Right lobe of liver (tissue), 6 donors: ENCODE measurements around the gene ING5. TPM values are rescaled to one million over a fixed set of nuclear protein-coding genes. Genes with fewer than 3 reads are reported as not detected.
"Not testable (repeated sequence)": the region's sequence is repeated elsewhere in the genome, so short reads cannot be mapped to it uniquely, and the experiment has no call there.

Experiments used
- ATAC-seq, 4 donors: fragments of 200-7000 bp; cut with Tn5 transposase; one replicate each; pipeline ENCODE4 v1.9.1; 2020; ENCODE audit warnings: mild to moderate bottlenecking in 4 of 4, moderate library complexity in 4 of 4
- DNase-seq, 3 donors: peaks; one replicate each; pipeline ENCODE4 v3.0.0-alpha.2; 2020
- H3K27ac ChIP-seq, 3 donors: fragments of 200-600 bp; one replicate each; pipeline ENCODE4 v1.8.0; 2022
- H3K27me3 ChIP-seq, 2 donors: fragments of 200-600 bp; one replicate each; pipeline ENCODE4 v1.8.0; 2022
- H3K36me3 ChIP-seq, 4 donors: fragments of 200-600 bp; sonication (generic) in 1 of 4; one replicate each; pipeline versions ENCODE4 v1.5.1 to v1.8.0; 2017 to 2022; ENCODE audit warnings: control low read depth in 1 of 4
- H3K4me1 ChIP-seq, 4 donors: fragments of 200-600 bp; sonication (generic) in 1 of 4; one replicate each; pipeline versions ENCODE4 v1.5.1 to v1.8.0; 2017 to 2022; ENCODE audit warnings: control low read depth in 1 of 4
- H3K4me3 ChIP-seq, 3 donors: fragments of 200-600 bp; one replicate each; pipeline ENCODE4 v1.8.0; 2022
- H3K9me3 ChIP-seq, 4 donors: fragments of 200-600 bp; sonication (generic) in 1 of 4; one replicate each; pipeline versions ENCODE4 v1.5.1 to v1.8.0; 2017 to 2022; ENCODE audit warnings: control low read depth in 1 of 4
- CTCF ChIP-seq, 4 donors: fragments of 200-600 bp in 3 of 4; fragments of 450-650 bp in 1 of 4; IDR thresholded peaks; one replicate each; pipeline versions ENCODE4 v1.5.1 to v1.8.0; 2016 to 2022; ENCODE audit warnings: antibody characterized with exemption in 4 of 4, mild to moderate bottlenecking in 2 of 4
- POLR2A ChIP-seq: fragments of 450-650 bp; IDR thresholded peaks from one replicate; pipeline ENCODE4 v1.6.1; 2017; ENCODE audit warnings: antibody characterized with exemption, mild to moderate bottlenecking
- WGBS: methylation state at CpG from one replicate; pipeline ENCODE4 v1.1.6; 2018; ENCODE audit warnings: low coverage, low lambda C conversion rate; ENCODE audit not compliant: insufficient coverage; ENCODE audit errors: missing lambda C conversion rate; 5-methylcytosine and 5-hydroxymethylcytosine counted together
- intact Hi-C, 2 donors: fragments of 100-400 bp; cut with DNase I; formaldehyde crosslinking; loops; one replicate each; pipeline versions ENCODE4 v1.11.2 to v1.14.1; 2022
- total RNA-seq, 6 experiments: library from RNA; depleted of rRNA in 2 of 6; stranded (reverse); fragments of >200 nt in 2 of 6; fragmentation: NEBNext Ultra II Directional in 3 of 6; extraction: Animal tissue kit (Norgen Biotek cat#: 25700) in 3 of 6; gene quantifications; one replicate each; pipeline versions ENCODE4 v1.1.0 to v1.2.4, GENCODE V29; 2016 to 2023
- donor health status: DM: no; HTN: yes; CAD: no.
- donor health status: DM: no; HTN: no; CAD: no.
- donor health status: DM: no; HTN: no; CAD: no.
- donor health status: DM: no; HTN: yes; CAD: no.
- donor health status: DM: no; HTN: yes; CAD: no.

The ING5 gene
- total RNA-seq, 6 experiments from 2014 or later = 8.2 to 20.3 (median 13.0) TPM

- ATAC-seq = no peak
- no peaks in the 10 kb centered on the region for H3K27me3 ChIP-seq
These were observed 28.0 kb downstream of the ING5 start for GRCh38 chr2:241729868-241730267.

GRCh38 chr2:241730671-241731293 lies 28.9 kb downstream of the ING5 start:
- WGBS = 75% methylated on average over 8 of the region's 12 CpGs
- intact Hi-C loops = no loop called here
- DNase-seq = no peak

More at GRCh38 chr2:241729868-241730267, 28.0 kb downstream of the ING5 start:
- intact Hi-C loops = loop anchor here in 1 of 2 donors (10.0 kb wide), 1 partner anchor 135 kb away; the partner anchor contains the start of gene RTP5
- 78% methylated on average over 2 of the region's 6 CpGs for WGBS
- no peak for DNase-seq
- Histone ChIP-seq H3K4me3 (no peak overlapping the region), H3K9me3 (no peaks in the 10 kb centered on the region), H3K27ac (no peak overlapping the region), H3K36me3 (no peaks in the 10 kb centered on the region), H3K4me1 (no peaks in the 10 kb centered on the region)
- TF ChIP-seq CTCF (IDR thresholded peaks at IDR 0.05) (no peak), POLR2A (no peak)

DNA sequence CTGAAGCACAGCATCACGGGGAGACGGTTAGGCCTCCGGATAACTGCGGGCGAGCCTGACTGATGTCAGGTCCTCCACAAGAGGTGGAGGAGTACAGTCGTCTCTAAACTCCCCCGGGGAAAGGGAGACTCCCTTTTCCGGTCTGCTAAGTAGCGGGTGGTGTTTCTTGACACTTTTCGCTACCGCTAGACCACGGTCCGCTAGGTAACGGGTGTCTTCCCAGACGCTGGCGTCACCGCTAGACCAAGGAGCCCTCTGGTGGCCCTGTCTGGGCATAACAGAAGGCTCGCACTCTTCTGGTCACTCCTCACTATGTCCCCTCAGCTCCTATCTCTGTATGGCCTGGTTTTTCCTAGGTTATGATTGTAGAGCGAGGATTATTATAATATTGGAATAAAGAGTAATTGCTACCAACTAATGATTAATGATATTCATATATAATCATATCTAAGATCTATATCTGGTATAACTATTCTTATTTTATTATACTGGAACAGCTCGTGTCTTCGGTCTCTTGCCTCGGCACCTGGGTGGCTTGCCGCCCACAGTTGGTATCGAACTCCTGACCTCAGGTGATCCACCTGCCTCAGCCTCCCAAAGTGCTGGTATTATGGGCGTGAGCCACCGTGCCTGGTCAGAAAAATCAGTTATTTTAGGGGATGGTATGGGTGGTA lies 30.8 kb downstream of the ING5 start:
- peaks cover 0 to 22% (median 8%) of the 10 kb centered on the region in 4 donors for H3K4me1 ChIP-seq
- peak in 1 of 3 donors; percentile 78 for DNase-seq
- TF ChIP-seq CTCF (IDR thresholded peaks at IDR 0.05) = peak; percentile 32 to 56 (median 42)
- H3K9me3 ChIP-seq, H3K27me3 ChIP-seq, ATAC-seq, H3K36me3 ChIP-seq, H3K27ac ChIP-seq, intact Hi-C loops, H3K4me3 ChIP-seq: not testable (repeated sequence)
- WGBS = 33% methylated on average over 18 of the region's 26 CpGs

More at GRCh38 chr2:241730671-241731293, 28.9 kb downstream of the ING5 start:
- Histone ChIP-seq H3K4me3 (no peak overlapping the region), H3K4me1 (peaks cover 0 to 3% (median under 1%) of the 10 kb centered on the region in 4 donors), H3K27me3 (no peaks in the 10 kb centered on the region), H3K27ac (no peak overlapping the region), H3K36me3 (no peaks in the 10 kb centered on the region), H3K9me3 (no peaks in the 10 kb centered on the region)
- no peak for ATAC-seq
- TF ChIP-seq CTCF (IDR thresholded peaks at IDR 0.05) (no peak), POLR2A (no peak)

- DNase-seq (no peak), ATAC-seq (no peak)
- peaks cover 0 to 23% (median 8%) of the 10 kb centered on the region in 4 donors for H3K4me1 ChIP-seq
- H3K9me3 ChIP-seq = no peaks in the 10 kb centered on the region
- 84% methylated on average over 20 of the region's 23 CpGs for WGBS
- intact Hi-C loops = no loop called here
- TF ChIP-seq CTCF (IDR thresholded peaks at IDR 0.05) = no peak
- no peak for TF ChIP-seq POLR2A
- H3K27ac ChIP-seq = peak overlapping the region in 2 of 3 donors; percentile 60 to 89
- no peaks in the 10 kb centered on the region for H3K27me3 ChIP-seq
- no peaks in the 10 kb centered on the region for H3K36me3 ChIP-seq
- peak overlapping the region; percentile 90 to 95 (median 94) for H3K4me3 ChIP-seq
These were observed 31.8 kb downstream of the ING5 start for GRCh38 chr2:241733391-241734207.
